GM19467 (cell line): ENCODE results near the gene DLGAP1.
A peak's percentile ranks its signal among the peaks of the same experiment; 100 is the strongest.
"Not testable (repeated sequence)": the region's sequence is repeated elsewhere in the genome, so short reads cannot be mapped to it uniquely, and the experiment has no call there.

Experiments used
- ATAC-seq: cut with Tn5 transposase; IDR thresholded peaks from one replicate; pipeline ENCODE4 v1.9.1; 2021; ENCODE audit warnings: mild to moderate bottlenecking, moderate library complexity; ENCODE audit not compliant: unreplicated experiment

The DLGAP1 gene

GRCh38 chr18:3494569-3494968, 960.5 kb downstream of the DLGAP1 start:
- ATAC-seq: no peak

GRCh38 chr18:3494245-3494526, 960.9 kb downstream of the DLGAP1 start:
- ATAC-seq: no peak

GRCh38 chr18:3493501-3494244, 961.4 kb downstream of the DLGAP1 start:
- ATAC-seq: no peak

- ATAC-seq: no peak
Measured at GRCh38 chr18:3492721-3493120, 962.4 kb downstream of the DLGAP1 start.

- no peak for ATAC-seq
Measured at GRCh38 chr18:3491981-3492555, 963.0 kb downstream of the DLGAP1 start.

- no peak for ATAC-seq
Measured at GRCh38 chr18:3489462-3489861, 965.6 kb downstream of the DLGAP1 start.

- ATAC-seq: no peak
Measured at GRCh38 chr18:3486512-3486911, 968.6 kb downstream of the DLGAP1 start.

- ATAC-seq: no peak
Measured at GRCh38 chr18:3485153-3486149, 969.7 kb downstream of the DLGAP1 start.

- ATAC-seq: no peak
Measured at GRCh38 chr18:3482258-3482657, 972.8 kb downstream of the DLGAP1 start.

- no peak for ATAC-seq
Measured at GRCh38 chr18:3481696-3482210, 973.4 kb downstream of the DLGAP1 start.

GRCh38 chr18:3480827-3481573, 974.1 kb downstream of the DLGAP1 start:
- ATAC-seq: no peak

GRCh38 chr18:3479978-3480509, 975.1 kb downstream of the DLGAP1 start:
- no peak for ATAC-seq

- ATAC-seq: no peak
Measured at GRCh38 chr18:3478262-3478978, 976.7 kb downstream of the DLGAP1 start.

GRCh38 chr18:3472681-3473544, 982.2 kb downstream of the DLGAP1 start:
- peak; percentile 86 for ATAC-seq

- ATAC-seq: not testable (repeated sequence)
Measured at GRCh38 chr18:3472121-3472520, 983.0 kb downstream of the DLGAP1 start.

GRCh38 chr18:3471141-3471648, 983.9 kb downstream of the DLGAP1 start:
- ATAC-seq: no peak

GRCh38 chr18:3468833-3469232, 986.3 kb downstream of the DLGAP1 start:
- no peak for ATAC-seq

GRCh38 chr18:3468066-3468705, 986.9 kb downstream of the DLGAP1 start:
- no peak for ATAC-seq
